K562 (cell line): ENCODE results near the gene ATAD3B. TPM values are rescaled to one million over a fixed set of nuclear protein-coding genes. Genes with fewer than 3 reads are reported as not detected.

Source experiments
- ARID2 ChIP-seq: fragments of 450-650 bp; IDR thresholded peaks from 2 replicates; pipeline ENCODE4 v1.6.1; 2017; ENCODE audit warnings: antibody characterized with exemption, mild to moderate bottlenecking
- BRD4 ChIP-seq: fragments of 200-600 bp; sonication (generic); IDR thresholded peaks from 2 replicates; pipeline ENCODE4 v1.6.1; 2017; ENCODE audit warnings: inconsistent platforms
- CBX8 ChIP-seq: fragments of 200-600 bp; sonication (generic); IDR thresholded peaks from 2 replicates; pipeline ENCODE4 v1.6.1; 2012; ENCODE audit warnings: borderline replicate concordance, mixed run types, low read depth, mild to moderate bottlenecking, moderate library complexity, mixed read lengths, low read length, control low read depth, inconsistent platforms; ENCODE audit not compliant: poor library complexity, severe bottlenecking; ENCODE audit errors: extremely low read depth
- DMBX1 ChIP-seq: fragments of 250-450 bp; sonication (Bioruptor Pico); IDR thresholded peaks from 2 replicates; pipeline ENCODE4 v1.8.0; 2022; ENCODE audit warnings: inconsistent platforms, mild to moderate bottlenecking, moderate library complexity, borderline replicate concordance
- FOSL1 ChIP-seq: fragments of 200-800 bp; sonication (Bioruptor generic); conservative IDR thresholded peaks from 2 replicates; pipeline ENCODE4 v1.6.1; 2016; ENCODE audit warnings: missing genetic modification characterization, missing compliant biosample characterization
- ILK ChIP-seq: fragments of 450-650 bp; IDR thresholded peaks from 2 replicates; pipeline ENCODE4 v1.6.1; 2016; ENCODE audit warnings: missing genetic modification characterization, low read depth, mild to moderate bottlenecking, missing compliant biosample characterization, moderate library complexity, borderline replicate concordance
- JUND ChIP-seq, 2 experiments: IDR thresholded peaks; 2 replicates in 1 of 2; 3 replicates in 1 of 2; pipeline ENCODE4 v1.6.1; 2011; ENCODE audit warnings: borderline replicate concordance in 2 of 2, low read depth in 2 of 2, low read length in 2 of 2, improper control_type of control experiment in 1 of 2, missing biosample characterization in 1 of 2, missing genetic modification characterization in 1 of 2, missing genetic modification reagents in 1 of 2
- POLR2AphosphoS5 ChIP-seq: IDR thresholded peaks from 2 replicates; pipeline ENCODE4 v1.6.1; 2011; ENCODE audit warnings: mild to moderate bottlenecking, low read depth, low read length, moderate library complexity; ENCODE audit not compliant: control insufficient read depth, insufficient read depth
- POLR2B ChIP-seq: fragments of 450-650 bp; IDR thresholded peaks from 2 replicates; pipeline ENCODE4 v1.6.1; 2018; ENCODE audit warnings: low read depth; ENCODE audit not compliant: partially characterized antibody
- U2AF1 ChIP-seq: fragments of 200-400 bp; formaldehyde crosslinking; optimal IDR thresholded peaks from 2 replicates; pipeline ENCODE3; 2017; ENCODE audit warnings: mild to moderate bottlenecking, low read depth, low read length, moderate library complexity
- ZKSCAN3 ChIP-seq: fragments of 250-450 bp; sonication (Bioruptor Pico); IDR thresholded peaks from 2 replicates; pipeline ENCODE4 v1.4.0; 2020
- polyA plus RNA-seq, 8 experiments: library from polyadenylated mRNA; depleted of rRNA in 4 of 8; stranded (reverse) in 5 of 8; unstranded in 3 of 8; fragments of >200 nt; fragmentation: Nextera tagmentation in 2 of 8; fragmentation: Illumina TruSeq in 1 of 8; extraction: Ambion mirVana in 2 of 8; extraction: Trizol in 1 of 8; gene quantifications; 2 replicates each; pipeline versions ENCODE4 v1.2.1 to v1.2.3, GENCODE V29; 2011 to 2014; ENCODE audit warnings: inconsistent platforms in 1 of 8, missing spikeins in 1 of 8
- total RNA-seq, 7 experiments: library from RNA; depleted of rRNA in 6 of 7; stranded (reverse); fragments of >200 nt in 6 of 7; fragmentation: Illumina TruSeq in 2 of 7; extraction: Trizol in 2 of 7; gene quantifications; 2 replicates each; pipeline versions ENCODE4 v1.2.1 to v1.2.3, GENCODE V29; 2011 to 2021; ENCODE audit warnings: low replicate concordance in 1 of 7
- TF ChIP-seq, protein P1 (sequence below): sonication (generic); formaldehyde crosslinking; IDR thresholded peaks from 2 replicates; pipeline ENCODE4 v1.8.0; 2022; ENCODE audit warnings: mild to moderate bottlenecking, missing genetic modification reagents, borderline replicate concordance
- TF ChIP-seq, protein P2 (sequence below), 3 experiments: fragments of 200-800 bp in 1 of 3; fragments of 250-450 bp in 1 of 3; fragments of 450-650 bp in 1 of 3; sonication (Bioruptor Pico) in 1 of 3; sonication (Bioruptor generic) in 1 of 3; formaldehyde crosslinking in 1 of 3; IDR thresholded peaks; 2 replicates each; pipeline versions ENCODE4 v1.6.1 to v1.8.0; 2016 to 2022; ENCODE audit warnings: mild to moderate bottlenecking in 2 of 3, missing genetic modification characterization in 2 of 3, missing compliant biosample characterization in 1 of 3, moderate library complexity in 1 of 3
- TF ChIP-seq, protein P3 (sequence below): fragments of 450-650 bp; IDR thresholded peaks from one replicate; pipeline ENCODE4 v1.6.1; 2018; ENCODE audit warnings: mild to moderate bottlenecking, moderate library complexity; ENCODE audit not compliant: partially characterized antibody
- TF ChIP-seq, protein P4 (sequence below): sonication (generic); formaldehyde crosslinking; IDR thresholded peaks from 2 replicates; pipeline ENCODE4 v1.8.1; 2023; ENCODE audit warnings: mild to moderate bottlenecking, missing genetic modification reagents

ATAD3B gene
- total and polyA plus RNA-seq, 9 of the 15 experiments (the other 6 are each of a cell fraction or from before 2014, with no cell fraction given) = 0.07 to 113 (median 27.7) TPM

DNA sequence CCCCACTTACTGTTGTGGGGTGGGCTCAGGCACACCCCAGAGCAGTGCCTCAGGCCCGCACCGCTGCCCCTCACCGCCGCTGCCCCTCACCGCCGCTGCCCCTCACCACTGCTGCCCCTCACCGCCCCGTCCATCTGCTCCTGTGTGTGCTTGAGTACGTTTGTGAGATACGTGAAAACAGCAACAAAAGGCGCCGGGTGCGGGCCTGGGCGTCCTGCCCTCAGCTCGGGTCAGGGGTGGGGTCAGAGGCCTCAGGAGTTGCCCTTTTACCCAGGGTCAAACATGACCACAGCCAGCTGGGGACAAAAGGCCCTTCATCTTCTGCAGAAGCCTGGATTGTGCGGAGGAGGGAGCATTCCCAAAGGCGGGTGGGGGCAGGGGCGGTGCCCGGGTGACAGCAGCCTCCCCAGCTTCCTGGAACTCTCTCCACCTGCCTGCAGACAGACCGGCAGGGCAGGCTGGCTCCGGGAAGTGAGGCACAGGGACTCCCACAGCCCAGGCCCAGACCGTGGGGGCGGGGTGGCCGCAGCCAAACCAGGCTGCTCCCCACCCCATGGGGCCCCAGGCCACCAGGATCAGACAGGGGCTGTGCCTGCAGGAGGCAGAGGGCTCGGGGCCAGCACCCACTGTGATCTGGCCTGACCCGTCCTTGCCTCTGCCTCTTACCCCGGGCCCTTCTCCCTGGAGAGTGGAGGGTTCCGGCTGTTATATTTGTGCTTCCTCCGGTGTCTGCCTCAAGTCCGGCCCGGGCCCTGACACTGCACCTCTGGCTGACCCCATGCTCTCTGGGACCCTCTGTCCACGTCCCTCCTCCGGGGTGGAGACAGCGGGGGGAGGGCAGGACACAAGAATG is 38.4 kb upstream of the ATAD3B start (continued):
- TF ChIP-seq, protein P1, sequence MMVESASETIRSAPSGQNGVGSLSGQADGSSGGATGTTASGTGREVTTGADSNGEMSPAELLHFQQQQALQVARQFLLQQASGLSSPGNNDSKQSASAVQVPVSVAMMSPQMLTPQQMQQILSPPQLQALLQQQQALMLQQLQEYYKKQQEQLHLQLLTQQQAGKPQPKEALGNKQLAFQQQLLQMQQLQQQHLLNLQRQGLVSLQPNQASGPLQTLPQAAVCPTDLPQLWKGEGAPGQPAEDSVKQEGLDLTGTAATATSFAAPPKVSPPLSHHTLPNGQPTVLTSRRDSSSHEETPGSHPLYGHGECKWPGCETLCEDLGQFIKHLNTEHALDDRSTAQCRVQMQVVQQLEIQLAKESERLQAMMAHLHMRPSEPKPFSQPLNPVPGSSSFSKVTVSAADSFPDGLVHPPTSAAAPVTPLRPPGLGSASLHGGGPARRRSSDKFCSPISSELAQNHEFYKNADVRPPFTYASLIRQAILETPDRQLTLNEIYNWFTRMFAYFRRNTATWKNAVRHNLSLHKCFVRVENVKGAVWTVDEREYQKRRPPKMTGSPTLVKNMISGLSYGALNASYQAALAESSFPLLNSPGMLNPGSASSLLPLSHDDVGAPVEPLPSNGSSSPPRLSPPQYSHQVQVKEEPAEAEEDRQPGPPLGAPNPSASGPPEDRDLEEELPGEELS = no peak
- TF ChIP-seq ILK (tag) (no peak), U2AF1 (no peak), ZKSCAN3 (no peak), FOSL1 (0 out of 2 replicates have a peak, but pooled peaks have one; percentile 11), DMBX1 (0 out of 2 replicates have a peak, but pooled peaks have one; percentile 71), POLR2AphosphoS5 (no peak), BRD4 (0 out of 2 replicates have a peak, but pooled peaks have one; percentile 23), ARID2 (no peak), JUND (IDR thresholded peaks at IDR 0.05; ENCODE audit: borderline replicate concordance, low read depth, low read length) (peak; percentile 69), JUND (tag; IDR thresholded peaks at IDR 0.05; ENCODE audit: borderline replicate concordance, low read depth, low read length) (peak; percentile 74; the same call in 1 of the 3 replicates), POLR2B (no peak), CBX8 (no peak)
- TF ChIP-seq, protein P2, sequence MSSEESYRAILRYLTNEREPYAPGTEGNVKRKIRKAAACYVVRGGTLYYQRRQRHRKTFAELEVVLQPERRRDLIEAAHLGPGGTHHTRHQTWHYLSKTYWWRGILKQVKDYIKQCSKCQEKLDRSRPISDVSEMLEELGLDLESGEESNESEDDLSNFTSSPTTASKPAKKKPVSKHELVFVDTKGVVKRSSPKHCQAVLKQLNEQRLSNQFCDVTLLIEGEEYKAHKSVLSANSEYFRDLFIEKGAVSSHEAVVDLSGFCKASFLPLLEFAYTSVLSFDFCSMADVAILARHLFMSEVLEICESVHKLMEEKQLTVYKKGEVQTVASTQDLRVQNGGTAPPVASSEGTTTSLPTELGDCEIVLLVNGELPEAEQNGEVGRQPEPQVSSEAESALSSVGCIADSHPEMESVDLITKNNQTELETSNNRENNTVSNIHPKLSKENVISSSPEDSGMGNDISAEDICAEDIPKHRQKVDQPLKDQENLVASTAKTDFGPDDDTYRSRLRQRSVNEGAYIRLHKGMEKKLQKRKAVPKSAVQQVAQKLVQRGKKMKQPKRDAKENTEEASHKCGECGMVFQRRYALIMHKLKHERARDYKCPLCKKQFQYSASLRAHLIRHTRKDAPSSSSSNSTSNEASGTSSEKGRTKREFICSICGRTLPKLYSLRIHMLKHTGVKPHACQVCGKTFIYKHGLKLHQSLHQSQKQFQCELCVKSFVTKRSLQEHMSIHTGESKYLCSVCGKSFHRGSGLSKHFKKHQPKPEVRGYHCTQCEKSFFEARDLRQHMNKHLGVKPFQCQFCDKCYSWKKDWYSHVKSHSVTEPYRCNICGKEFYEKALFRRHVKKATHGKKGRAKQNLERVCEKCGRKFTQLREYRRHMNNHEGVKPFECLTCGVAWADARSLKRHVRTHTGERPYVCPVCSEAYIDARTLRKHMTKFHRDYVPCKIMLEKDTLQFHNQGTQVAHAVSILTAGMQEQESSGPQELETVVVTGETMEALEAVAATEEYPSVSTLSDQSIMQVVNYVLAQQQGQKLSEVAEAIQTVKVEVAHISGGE (CRISPR knock-in tag; IDR thresholded peaks at IDR 0.05) = peak in 1 of 3 experiments; percentile 69; a peak in 2 of 6 replicates
- TF ChIP-seq, protein P3, sequence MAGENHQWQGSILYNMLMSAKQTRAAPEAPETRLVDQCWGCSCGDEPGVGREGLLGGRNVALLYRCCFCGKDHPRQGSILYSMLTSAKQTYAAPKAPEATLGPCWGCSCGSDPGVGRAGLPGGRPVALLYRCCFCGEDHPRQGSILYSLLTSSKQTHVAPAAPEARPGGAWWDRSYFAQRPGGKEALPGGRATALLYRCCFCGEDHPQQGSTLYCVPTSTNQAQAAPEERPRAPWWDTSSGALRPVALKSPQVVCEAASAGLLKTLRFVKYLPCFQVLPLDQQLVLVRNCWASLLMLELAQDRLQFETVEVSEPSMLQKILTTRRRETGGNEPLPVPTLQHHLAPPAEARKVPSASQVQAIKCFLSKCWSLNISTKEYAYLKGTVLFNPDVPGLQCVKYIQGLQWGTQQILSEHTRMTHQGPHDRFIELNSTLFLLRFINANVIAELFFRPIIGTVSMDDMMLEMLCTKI = no peak
- TF ChIP-seq, protein P4, sequence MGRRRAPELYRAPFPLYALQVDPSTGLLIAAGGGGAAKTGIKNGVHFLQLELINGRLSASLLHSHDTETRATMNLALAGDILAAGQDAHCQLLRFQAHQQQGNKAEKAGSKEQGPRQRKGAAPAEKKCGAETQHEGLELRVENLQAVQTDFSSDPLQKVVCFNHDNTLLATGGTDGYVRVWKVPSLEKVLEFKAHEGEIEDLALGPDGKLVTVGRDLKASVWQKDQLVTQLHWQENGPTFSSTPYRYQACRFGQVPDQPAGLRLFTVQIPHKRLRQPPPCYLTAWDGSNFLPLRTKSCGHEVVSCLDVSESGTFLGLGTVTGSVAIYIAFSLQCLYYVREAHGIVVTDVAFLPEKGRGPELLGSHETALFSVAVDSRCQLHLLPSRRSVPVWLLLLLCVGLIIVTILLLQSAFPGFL = no peak
